ENCODE data around the gene ETFA.
A peak's percentile ranks its signal among the peaks of the same experiment; 100 is the strongest.

ETFA gene

DNA sequence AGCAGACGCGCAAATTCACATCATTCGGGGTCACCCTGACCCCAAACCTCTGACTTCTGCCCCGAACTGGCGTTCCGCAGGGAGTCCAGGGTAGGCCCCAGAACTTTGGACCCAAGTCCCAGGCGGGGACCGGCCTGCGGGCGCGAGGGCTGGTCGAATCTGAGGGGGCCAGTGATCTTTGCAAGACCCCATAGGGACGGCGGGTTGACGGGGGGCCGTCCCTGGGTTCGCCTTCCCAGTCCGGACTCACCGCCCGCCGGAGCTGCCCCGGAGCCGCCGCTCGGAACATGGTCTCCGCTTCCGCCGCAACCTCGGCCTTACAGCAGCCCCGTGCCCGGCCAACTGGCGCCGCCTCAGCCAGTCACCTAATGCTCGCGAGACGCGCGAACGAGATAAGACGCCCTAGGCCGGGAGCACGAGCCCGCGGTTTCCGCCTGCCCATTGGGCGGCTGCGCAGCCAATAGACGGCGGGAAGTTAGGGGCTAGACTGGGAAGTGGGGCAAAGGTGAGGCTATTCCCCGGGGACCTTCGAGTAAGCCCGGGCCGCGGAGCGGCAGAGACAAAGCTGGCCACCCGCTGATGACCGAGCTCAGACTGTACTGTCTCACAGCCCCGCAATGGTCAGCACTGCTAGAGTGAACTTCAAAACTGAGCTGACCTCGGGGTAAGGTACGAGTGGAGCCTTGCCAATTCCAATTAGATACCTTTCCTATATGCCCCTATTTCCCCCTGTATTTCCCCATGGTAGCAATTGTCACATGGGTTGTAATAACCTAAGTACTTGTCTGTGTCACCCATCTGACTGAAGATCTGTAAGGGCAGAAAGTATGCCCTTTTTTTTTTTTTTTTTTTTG is at the start of gene ETFA:
Gene ETFA, minus strand, starts transcription at position 370 of the 854 bp plus-strand sequence. Its CDS starts 81 bp downstream, at position 289.
- peak; percentile 98 to 99 for ATAC-seq

- ATAC-seq = no peak
Measured at GRCh38 chr15:76360416-76360815, 49.1 kb upstream of the ETFA start.

DNA sequence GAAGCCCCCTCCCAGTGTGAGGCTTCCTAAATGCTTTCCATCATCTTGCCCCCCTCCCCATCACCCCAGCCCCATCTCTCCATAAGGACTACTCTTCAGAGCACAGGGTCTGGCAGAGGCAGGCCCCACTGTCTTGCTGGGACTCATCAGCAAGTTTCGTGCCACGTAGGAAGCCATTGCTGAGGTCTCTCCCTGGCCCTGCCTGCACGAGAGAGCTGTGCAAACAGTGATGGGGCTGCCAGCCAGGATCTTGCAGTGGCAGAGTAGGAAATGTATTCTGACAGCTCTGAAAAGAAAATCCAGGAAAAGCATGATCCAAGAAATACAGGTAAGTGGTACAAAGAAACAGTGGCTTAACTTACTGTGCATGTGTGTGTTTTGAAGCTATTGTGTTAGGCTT is 47.9 kb upstream of the ETFA start:
- no peak for ATAC-seq

- no peak for ATAC-seq
Measured at GRCh38 chr15:76358453-76358852, 47.2 kb upstream of the ETFA start.

- no peak for ATAC-seq
Measured at GRCh38 chr15:76354823-76355440, 43.7 kb upstream of the ETFA start.

DNA sequence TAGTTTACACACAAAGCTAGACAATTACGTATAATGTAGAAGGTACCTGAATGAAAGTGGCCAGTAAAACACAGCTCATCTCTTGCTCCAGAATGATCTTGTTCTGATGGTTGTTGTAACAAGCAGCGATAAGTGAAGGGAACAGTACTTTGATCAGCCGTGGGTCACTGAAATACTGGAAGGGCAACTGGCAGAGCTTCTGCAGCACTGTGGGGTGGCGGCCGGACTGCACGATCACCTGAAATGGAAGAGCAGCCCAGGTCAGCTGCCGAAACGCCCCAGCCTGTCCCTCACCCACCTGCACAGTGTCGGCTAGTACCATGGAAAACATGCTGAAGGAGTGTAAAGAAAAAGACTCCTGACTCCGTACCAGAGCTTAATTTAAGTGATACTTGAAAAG is 42.6 kb upstream of the ETFA start:
- no peak for ATAC-seq

GRCh38 chr15:76353023-76353577 is 41.8 kb upstream of the ETFA start:
- peak in 1 of 2 donors; percentile 24 for ATAC-seq

- ATAC-seq = no peak
Measured at GRCh38 chr15:76349301-76350070, 38.2 kb upstream of the ETFA start.

DNA sequence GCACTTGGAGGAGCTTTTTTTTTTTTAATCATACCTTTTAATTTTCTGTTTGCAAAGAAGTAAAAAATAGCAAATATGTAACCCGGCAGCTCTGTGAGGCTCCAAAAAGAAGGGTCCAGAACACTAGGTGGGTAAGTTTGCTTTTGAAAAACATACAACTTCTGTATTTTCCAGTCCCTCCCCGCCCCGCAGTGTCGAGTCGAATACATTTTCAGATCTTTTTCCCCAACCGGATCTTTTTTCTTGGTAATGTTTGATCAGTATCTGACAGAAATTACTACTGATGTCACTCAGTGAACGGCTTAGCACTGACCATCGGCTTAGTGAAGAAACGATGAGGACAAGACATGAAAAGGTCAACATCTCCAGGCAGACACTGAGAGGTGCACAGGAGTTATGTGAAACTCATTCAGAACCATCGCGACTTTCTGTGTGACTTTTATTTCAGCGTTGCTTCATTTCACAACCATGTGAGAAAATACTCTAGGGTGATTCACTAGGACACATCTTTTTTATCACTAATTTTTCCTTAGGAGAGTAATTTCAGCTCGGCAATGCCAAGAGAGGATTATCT is 36.3 kb upstream of the ETFA start:
- ATAC-seq = no peak

- ATAC-seq = peak in 1 of 2 donors; percentile 10
Measured at GRCh38 chr15:76346669-76347481, 35.6 kb upstream of the ETFA start.

DNA sequence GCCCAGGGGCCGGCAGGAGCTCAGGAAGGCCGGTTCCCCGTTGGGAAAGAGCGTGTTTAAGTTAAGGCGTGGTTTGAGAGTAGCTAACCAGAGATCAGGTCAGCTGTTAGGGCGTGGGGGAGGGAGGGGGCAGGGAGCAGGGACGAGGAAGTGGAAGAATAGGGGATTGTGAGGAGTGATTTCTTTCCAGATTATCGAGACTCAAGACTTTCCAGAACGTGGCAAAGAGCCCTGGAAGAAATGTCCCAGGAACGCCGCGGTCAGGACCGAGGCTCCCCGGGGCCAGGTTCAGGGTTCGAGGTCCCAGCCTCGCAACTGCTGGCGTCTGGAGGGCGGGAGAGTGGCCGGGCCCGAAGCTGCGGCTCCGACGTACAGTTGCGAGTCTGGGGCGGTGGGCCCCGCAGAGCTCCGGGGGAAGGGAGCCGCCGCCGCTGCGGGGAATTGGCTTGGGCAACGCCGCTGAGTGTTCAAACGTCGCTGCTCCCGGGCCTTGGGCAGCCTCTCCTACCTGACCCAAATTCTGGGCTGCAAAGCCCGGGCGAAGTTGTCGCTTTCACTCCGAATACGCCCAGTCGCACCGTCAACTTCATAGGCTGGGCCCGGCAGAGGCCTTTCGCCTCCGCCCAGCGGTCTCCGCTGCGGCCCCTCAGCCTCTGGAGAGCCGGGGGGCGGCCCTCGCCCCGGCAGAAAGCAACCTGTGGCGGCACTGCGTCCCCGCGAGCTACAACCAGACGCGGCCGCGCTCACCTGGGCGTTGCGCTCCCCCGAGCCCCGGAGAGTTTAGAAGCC is 34.8 kb upstream of the ETFA start:
- ATAC-seq = peak in 1 of 2 donors; percentile 25

DNA sequence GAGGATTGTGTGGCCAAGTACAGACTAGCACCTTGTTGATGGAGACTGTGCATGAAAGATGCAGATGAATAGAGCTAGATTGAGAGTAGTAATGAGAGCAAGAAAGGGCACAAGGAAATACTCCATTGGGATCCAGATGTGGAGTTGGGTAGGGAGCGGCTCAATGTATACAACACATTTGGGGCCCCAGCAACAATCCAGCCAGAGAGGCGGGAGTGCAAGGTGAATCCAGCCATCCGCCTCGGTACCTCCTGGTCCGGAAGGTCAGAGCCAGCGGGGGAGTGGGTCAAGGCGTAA is 34.3 kb upstream of the ETFA start:
- no peak for ATAC-seq

- ATAC-seq = no peak
Measured at GRCh38 chr15:76344893-76345582, 33.8 kb upstream of the ETFA start.

DNA sequence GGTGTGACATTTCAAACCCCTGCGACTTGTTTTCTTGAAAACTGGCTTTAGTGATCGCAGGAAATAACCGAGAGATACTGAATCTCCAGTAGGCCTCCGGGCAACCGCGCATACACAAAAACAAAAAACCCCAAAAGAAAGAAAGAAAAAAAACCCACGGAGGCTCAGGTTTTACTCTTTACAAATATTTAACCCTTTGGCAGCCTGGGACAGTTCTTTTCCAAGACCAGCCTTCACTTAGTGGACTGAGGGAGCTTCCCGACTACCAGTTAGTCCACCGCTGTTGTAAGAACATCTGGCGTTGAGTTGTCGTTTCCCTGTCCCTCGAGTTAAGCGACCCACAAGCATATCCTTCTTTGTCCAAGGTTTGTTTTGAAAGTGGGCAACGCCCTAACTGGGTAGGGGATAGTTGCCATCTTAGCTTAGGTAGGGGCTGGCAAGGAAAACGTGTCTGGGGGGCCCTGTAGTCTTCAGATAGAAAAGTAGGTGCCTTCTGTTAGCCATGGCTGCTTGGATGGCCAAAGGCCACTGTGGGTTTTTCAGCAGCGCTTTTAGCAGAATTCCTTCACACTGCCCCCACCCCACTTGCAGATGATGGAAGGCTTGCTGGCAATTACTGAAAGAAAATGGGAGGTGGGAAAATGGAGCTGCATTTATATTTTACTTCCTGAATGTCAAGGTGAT is 32.2 kb upstream of the ETFA start:
- ATAC-seq = no peak

- no peak for ATAC-seq
Measured at GRCh38 chr15:76342382-76343201, 31.3 kb upstream of the ETFA start.

DNA sequence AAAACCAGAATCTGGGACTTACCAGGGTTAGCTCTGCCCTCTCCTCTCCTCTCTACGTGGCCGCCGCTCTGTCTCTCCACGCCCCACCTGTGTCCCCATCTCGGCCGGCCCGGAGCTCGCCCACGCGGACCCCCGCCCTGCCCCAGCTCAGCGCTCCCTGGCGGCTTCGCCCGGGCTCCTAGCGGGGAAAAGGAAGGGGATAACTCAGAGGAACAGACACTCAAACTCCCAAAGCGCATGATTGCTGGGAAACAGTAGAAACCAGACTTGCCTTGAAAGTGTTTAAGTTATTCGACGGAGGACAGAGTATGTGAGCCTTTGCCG is 30.8 kb upstream of the ETFA start:
- no peak for ATAC-seq

DNA sequence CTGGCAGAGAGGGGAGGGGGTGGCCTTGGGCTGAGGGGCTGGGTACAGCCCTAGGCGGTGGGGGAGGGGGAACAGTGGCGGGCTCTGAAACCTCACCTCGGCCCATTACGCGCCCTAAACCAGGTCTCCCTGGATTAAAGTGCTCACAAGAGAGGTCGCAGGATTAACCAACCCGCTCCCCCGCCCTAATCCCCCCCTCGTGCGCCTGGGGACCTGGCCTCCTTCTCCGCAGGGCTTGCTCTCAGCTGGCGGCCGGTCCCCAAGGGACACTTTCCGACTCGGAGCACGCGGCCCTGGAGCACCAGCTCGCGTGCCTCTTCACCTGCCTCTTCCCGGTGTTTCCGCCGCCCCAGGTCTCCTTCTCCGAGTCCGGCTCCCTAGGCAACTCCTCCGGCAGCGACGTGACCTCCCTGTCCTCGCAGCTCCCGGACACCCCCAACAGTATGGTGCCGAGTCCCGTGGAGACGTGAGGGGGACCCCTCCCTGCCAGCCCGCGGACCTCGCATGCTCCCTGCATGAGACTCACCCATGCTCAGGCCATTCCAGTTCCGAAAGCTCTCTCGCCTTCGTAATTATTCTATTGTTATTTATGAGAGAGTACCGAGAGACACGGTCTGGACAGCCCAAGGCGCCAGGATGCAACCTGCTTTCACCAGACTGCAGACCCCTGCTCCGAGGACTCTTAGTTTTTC is 30.2 kb upstream of the ETFA start:
- no peak for ATAC-seq

- peak; percentile 55 to 61 for ATAC-seq
Measured at GRCh38 chr15:76340803-76341365, 29.6 kb upstream of the ETFA start.

Measured in activated CD4-positive, CD25-positive, alpha-beta regulatory T cell treated with anti-CD3 and anti-CD28 coated beads, Interleukin-2, amount 50 U/mL, for 24 hours (primary cell).